HEK293 (cell line): ENCODE measurements around the gene PRKG1.

Experiments used
- MYNN ChIP-seq: fragments of 450-650 bp; formaldehyde crosslinking; IDR thresholded peaks from 2 replicates; pipeline ENCODE4 v1.5.1; 2016; ENCODE audit warnings: missing biosample characterization, missing genetic modification characterization, borderline replicate concordance
- ZNF169 ChIP-seq: fragments of 450-650 bp; formaldehyde crosslinking; IDR thresholded peaks from 2 replicates; pipeline ENCODE4 v1.5.1; 2016; ENCODE audit warnings: missing biosample characterization, missing genetic modification characterization
- TF ChIP-seq, protein P1 (sequence below): fragments of 450-650 bp; formaldehyde crosslinking; IDR thresholded peaks from 2 replicates; pipeline ENCODE4 v1.5.1; 2016; ENCODE audit warnings: missing biosample characterization, missing genetic modification characterization

DNA sequence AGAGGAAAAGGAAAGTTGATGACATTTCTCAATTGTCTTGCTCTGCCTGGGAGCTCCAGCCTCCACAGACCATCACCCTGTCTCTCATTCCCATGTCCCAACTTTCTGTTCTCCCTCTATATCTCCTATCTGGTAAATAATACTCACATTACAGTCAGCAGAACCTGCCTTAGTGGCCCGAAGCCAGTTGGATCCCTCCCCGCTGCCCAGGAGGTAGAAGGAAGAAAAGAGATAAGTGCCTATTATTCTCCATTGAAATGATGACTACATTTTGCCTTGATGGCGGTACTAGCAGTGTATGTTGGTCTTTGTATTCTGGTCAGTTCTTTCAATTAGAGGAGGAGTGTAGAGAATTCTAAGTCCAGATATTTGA lies 533.2 kb downstream of the PRKG1 start:
- no peak for TF ChIP-seq MYNN
- no peak for TF ChIP-seq ZNF169
- TF ChIP-seq, protein P1, sequence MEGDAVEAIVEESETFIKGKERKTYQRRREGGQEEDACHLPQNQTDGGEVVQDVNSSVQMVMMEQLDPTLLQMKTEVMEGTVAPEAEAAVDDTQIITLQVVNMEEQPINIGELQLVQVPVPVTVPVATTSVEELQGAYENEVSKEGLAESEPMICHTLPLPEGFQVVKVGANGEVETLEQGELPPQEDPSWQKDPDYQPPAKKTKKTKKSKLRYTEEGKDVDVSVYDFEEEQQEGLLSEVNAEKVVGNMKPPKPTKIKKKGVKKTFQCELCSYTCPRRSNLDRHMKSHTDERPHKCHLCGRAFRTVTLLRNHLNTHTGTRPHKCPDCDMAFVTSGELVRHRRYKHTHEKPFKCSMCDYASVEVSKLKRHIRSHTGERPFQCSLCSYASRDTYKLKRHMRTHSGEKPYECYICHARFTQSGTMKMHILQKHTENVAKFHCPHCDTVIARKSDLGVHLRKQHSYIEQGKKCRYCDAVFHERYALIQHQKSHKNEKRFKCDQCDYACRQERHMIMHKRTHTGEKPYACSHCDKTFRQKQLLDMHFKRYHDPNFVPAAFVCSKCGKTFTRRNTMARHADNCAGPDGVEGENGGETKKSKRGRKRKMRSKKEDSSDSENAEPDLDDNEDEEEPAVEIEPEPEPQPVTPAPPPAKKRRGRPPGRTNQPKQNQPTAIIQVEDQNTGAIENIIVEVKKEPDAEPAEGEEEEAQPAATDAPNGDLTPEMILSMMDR (tag by site-specific recombination): no peak
